Fibroblast of upper back skin (primary cell): ENCODE measurements around the gene MAGI2.
"Not testable (repeated sequence)": the region's sequence is repeated elsewhere in the genome, so short reads cannot be mapped to it uniquely, and the experiment has no call there.

Experiments used
- DNase-seq: peaks from one replicate; pipeline ENCODE4 v3.0.0-alpha.2; 2013

MAGI2 gene

GRCh38 chr7:78253850-78254725 is 1199.4 kb downstream of the MAGI2 start:
- DNase-seq: no peak

DNA sequence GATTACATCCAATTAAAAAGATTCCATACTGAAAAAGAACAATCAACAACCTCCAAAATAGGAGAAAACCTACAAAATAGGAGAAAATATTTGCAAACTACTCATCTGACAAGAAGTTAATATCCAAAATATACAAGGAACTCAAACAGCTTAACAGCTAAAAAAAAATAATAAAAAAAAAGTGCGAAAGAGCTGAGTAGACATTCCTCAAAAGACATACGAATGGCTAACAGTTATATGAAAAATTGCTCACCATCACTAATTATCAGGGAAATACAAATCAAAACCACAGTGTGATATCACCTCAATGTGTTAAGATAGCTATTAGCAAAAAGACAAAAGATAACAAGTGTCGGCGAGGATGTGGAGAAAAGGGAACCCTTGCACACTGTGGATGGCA is 1204.6 kb downstream of the MAGI2 start:
- no peak for DNase-seq

- no peak for DNase-seq
Measured at GRCh38 chr7:78247910-78248689, 1205.4 kb downstream of the MAGI2 start.

DNA sequence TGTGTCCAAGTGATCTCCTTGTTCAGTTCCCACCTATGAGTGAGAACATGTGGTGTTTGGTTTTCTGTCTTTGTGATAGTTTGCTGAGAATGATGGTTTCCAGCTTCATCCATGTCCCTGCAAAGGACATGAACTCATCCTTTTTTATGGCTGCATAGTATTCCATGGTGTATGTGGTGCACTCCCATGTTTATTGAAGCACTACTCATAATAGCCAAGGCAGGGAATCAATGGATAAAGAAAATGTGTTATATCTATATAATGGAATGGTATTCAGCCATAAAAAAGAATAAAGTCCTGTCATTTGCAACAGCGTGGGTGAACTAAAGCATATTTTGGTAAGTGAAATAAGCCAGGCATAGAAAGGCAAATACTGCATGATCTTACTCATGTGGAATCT is 1213.3 kb downstream of the MAGI2 start:
- DNase-seq: not testable (repeated sequence)

DNA sequence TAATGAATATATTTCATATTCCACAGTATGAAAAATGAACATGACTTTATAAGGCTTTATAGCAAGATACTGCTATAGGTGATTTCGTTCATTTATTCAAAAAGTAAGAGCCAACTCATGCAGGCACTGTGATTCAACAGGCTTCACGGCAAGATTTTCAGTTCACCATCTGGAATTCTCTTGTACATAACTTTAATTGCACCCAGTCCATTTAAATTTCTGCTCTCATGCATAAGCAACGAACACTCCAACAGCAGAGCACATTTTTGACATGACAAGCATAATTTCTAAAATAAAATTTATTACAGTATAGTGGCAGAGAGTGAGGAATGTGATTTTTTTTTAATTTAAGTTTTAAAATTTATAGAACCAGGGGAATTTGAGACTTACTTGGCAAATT is 1218.8 kb downstream of the MAGI2 start:
- DNase-seq: peak; percentile 41

DNA sequence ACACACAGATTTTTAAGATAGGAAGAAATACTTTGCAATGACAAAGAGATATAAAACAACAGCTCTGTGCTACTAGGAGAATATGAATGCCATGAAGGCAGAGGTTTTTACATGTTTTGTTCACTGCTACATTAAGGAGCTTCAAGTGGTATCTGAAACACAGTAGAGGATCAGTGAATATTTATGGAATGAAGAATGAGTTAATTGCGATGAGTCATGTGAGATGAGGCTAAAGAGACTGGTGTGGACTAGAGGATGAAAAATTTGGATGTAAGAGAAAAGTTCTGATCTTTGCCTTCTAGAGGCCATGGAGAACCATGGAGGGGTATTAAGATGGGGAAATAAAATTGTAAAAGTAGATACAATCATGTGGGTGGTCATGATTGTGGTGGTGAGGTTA is 1220.7 kb downstream of the MAGI2 start:
- peak; percentile 59 for DNase-seq

DNA sequence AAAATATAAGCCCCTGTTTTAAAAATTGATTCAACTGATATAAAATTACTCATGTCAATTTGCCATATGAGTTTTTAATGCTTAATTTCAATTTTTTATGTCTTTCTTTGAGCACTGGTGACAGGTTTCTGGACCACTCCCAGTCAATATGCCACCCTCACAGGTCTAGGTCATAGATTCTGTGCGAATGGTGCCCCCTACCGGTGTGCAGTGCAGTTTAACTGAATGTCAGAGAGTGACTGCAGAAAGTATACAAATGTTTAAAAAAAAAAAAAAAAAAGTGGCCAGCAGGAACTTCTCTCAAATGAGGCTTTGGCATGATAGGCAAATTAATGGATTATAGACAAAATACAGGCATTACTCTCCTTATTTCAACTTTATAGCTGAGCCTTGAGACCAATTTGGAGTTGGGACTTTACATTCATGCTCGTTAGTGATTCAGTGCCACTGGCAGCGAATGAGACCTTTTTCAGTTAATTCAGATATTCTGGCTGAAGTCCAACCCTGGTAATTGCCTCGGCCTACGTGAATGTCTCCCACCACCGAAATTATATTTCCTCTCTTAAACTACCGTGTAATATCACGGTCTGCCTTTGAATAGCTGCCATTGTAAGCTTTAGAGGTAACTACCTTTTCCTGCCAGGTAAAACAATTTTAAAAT is 1227.3 kb downstream of the MAGI2 start:
- peak; percentile 48 for DNase-seq

DNA sequence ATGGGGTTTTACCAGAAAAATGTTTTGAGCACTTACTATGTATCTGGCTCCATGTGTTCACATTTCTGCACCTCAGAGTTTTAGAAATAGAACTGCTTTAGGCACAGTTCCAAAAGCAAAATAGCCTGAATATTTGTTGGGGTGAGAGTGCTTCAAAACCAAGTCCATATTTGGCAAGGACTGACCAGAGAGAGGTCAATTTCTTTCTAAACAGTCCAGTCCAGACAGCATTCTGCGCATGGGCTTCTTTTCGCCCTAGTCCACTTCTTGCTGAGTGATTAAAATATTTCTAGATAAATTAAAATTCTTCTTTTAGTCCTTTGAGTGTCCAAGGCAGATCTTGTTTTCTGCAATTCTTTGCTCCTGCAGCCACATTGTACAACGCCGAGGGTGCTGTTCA is 1227.9 kb downstream of the MAGI2 start:
- peak; percentile 57 for DNase-seq

GRCh38 chr7:78224923-78225322 is 1228.5 kb downstream of the MAGI2 start:
- DNase-seq: peak; percentile 38

DNA sequence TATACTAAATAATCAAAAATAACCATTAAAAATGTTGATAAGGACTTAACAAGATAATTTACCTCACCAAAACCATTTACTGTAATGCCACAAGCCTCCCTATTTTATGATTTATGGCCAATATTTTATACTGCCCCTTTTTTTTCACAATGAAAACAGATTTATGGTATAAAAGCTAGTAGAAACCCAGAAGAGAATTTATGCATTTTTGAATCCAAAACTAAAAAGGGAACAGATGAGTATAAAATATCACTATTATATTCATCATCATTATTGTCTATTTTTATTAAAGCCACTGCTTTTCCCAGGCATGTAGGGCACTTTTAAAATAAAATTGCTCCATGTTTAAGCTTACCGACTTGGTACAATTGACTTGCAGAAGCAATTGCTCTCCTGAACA is 1229.9 kb downstream of the MAGI2 start:
- no peak for DNase-seq

DNA sequence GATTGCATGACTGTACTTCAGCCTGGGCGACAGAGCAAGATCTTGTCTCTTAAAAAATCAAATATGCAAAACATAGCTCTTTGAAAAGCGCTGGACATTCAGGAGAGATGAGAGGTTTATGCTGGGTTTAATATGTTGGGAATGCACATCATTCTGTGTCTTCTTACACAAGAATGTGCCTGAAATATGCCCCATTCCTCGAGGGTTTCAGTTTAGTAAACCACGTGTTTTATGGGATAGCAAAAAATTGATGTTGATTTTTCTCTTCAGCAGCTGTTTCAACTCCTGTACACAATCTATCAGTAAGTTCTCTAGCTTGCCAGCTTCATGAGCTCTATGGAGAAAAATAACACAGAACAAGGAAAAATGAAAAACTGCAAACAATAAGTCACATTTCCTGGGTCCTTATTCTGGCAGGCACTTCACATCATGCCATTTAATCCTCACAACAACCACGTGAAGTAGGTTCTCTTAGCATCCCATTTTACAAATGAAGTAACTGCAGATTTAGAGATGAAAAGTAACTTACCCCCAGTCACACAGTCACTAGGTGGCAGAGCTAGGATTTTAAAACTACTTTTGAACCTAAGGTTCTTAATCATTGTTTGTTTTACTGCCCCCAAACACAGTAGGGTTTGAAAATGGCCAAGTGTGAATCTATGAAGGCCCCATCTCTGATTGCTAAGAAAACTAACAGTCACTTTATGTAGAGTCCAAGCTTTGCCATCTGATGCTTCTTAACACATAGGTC is 1231.3 kb downstream of the MAGI2 start:
- peak; percentile 89 for DNase-seq

- no peak for DNase-seq
Measured at GRCh38 chr7:78220754-78221153, 1232.7 kb downstream of the MAGI2 start.

DNA sequence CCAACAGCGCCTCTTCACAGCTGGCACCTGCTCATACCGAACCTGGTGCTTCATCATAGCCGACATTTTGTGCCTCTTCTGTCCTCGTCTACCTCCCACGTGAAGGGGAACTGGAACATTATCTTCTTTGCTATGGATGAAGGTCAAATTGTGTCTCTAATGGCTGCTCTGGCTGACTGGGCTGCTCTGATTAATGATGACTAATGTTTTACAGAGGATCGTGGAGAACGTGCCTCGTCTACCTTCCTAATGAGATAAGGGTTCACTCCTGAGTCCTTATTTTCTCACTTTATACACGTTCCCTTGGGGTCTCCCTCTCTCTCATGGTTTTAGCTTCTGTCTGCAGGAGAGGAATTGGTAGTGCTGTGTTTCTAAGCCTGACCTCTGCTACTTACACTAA is 1234.6 kb downstream of the MAGI2 start:
- no peak for DNase-seq

GRCh38 chr7:78218051-78218450 is 1235.4 kb downstream of the MAGI2 start:
- DNase-seq: peak; percentile 95

DNA sequence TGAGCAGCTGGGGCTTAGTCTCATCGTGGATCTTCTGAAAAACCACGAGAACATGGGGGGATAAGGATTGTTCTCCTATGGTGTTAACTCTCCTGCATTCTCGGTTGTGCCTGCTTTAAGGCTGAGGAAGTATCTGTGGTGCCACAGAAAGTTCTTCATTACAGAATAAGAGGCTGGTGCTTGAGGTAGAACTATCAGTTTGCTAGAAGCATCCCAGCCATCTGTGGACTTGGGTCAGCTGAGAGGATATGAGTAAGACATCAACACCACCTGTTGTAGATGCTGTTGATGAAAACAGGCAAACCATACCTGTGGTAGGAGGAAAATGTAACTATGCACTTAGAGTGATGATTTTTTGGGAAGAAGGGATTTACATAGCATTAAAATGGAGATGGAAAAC is 1238.3 kb downstream of the MAGI2 start:
- no peak for DNase-seq

DNA sequence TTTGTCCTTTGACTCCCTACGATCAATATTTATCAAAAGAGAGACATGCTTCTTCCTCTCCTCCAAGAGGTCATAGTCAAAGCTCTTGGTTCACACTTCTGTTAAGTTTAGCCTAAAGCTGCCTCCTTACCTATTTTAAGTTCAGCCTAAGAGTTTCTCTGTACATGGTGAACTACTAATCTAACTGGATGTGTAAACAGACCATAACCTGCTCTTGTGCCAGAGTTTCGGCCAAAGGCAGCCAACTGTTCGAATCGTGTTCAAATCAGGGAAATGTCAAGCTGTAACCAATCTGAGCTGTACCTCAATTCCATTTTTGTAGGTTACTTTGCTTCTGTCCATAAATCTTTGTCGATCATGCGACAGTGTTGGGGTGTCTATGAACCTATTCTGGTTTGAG is 1240.1 kb downstream of the MAGI2 start:
- no peak for DNase-seq

- DNase-seq: no peak
Measured at GRCh38 chr7:78212476-78213060, 1240.9 kb downstream of the MAGI2 start.

GRCh38 chr7:78207269-78207668 is 1246.2 kb downstream of the MAGI2 start:
- no peak for DNase-seq

GRCh38 chr7:78206769-78207168 is 1246.7 kb downstream of the MAGI2 start:
- no peak for DNase-seq

DNA sequence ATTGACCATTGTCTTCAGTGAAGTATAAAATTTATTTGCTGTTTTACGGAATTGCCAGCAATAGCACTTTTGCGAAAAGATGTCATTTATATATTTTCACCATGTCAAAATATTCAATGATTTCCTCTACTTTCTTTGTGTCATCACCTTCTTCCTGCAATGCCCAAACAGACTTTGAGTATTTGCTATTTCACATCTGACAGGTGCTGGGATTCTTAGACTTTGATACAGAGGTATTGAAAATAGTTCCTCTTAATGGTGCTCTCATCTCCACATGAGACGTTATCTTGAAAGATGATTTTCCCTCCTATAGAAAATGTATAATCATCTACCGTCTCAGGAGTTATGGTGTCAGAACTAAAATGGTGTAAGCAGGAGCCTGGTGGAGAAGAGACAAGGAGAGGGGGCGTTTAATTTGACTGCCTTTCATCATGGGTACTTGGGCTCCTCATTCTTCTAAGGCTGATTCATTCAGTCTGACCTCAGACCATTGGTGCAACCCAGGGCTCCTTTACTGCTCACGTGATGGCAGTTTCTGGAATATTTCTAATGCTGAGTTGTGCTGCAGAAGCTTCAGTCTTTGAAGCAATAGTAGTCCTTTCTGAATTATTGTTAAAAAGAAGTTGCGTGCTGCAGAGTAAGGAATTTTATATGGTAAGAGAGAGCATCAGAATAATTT is 1250.3 kb downstream of the MAGI2 start:
- DNase-seq: no peak

DNA sequence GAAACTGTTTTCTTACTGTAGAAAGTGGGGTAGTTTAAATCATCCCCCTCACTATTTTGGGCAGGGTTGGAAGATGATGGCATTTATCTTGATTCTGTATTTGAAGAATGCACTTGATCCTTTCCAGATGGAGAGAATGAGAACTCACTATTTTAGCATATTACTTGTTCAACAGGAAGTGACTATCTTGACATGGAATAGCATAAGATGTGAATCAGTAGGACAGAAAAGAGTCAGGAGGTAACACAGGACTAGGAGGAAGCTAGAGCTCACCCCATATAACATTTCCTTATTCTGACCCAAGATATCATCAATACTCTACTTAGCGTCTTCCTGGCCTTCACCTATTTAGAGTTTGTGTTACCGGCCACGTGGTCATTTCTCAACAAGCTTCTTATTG is 1254.7 kb downstream of the MAGI2 start:
- DNase-seq: peak; percentile 77

GRCh38 chr7:78197447-78197846 is 1256.0 kb downstream of the MAGI2 start:
- DNase-seq: peak; percentile 68
